GM21423 (cell line): Measurements from ENCODE around the gene PSG2.
"Not testable (repeated sequence)": the region's sequence is repeated elsewhere in the genome, so short reads cannot be mapped to it uniquely, and the experiment has no call there.

Experiments
- ATAC-seq: cut with Tn5 transposase; IDR thresholded peaks from one replicate; pipeline ENCODE4 v1.9.1; 2021; ENCODE audit warnings: mild to moderate bottlenecking, moderate library complexity; ENCODE audit not compliant: unreplicated experiment

The PSG2 gene

DNA sequence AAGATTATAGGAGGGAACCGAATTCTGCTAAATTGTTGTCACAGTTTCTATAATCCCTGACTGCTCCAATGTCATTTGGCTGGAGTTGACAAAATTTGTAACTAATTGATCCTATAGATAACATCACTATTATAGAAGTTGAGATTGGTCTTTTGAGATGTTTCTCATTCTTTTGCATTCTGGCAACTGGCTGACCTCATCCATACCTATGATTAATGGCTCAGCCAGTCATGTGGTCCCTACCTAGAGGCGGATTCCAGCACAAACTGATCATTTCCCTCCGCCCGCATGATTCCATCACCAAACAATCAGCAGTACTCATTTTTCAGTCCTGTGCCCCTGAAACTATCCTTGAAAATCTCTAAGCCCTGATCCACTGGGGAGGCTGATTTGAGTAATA, 4.2 kb downstream of the PSG2 start:
- ATAC-seq = no peak

DNA sequence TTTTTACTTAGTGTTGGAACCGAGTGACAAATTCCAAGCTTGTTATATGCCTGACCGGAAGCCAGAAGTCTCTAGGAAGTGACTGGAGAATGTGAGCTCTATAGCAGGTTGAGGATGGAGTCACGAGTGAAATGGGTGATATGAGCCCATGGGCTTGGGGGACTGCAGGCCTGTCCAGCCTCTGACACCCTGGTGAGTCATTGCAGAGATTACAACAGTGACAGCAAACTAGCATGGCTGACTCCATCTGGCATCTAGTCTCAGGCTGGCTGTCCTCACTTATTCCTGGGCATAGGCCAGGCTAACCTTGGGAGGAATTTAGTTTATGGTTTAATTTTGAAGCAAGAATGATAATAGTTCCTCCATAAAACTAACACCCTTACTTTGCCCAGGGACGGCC, 4.6 kb downstream of the PSG2 start:
- not testable (repeated sequence) for ATAC-seq

DNA sequence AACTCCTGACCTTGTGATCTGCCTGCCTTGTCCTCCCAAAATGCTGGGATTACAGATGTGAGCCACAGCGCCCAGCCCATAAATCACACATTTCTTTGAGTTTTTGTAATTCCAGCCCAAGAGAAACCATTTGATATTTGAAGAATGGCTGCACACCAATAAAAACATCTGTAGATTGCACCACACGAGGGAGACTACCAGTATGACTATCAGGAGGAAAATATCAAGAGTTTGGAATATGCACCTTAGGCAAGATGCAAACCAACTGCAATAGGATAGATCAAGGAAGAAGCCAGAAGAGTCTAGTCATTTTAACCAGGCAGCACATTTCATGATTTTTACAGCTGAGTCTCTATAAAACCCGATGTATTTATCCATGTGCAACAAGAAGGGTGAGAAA, 20.1 kb downstream of the PSG2 start:
- ATAC-seq = not testable (repeated sequence)

DNA sequence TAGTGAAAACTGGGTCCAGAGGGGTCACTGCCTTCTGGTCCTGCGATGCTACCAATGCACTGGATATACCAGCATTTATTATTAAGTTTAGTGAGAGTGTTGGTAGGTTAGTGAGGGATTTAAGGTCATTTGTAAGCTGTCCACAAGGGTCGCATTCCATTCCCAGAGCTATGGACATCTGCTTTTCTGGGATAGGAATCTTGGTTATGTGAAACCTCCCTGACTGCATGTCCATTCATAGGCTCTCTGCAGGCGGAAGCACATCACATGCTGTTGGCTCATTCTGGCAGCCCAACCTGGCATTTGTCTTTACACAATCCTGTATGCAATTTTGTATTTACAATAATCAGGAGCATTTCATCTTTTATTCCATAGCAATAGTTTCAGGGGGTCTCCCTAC, 21.2 kb downstream of the PSG2 start:
- not testable (repeated sequence) for ATAC-seq

DNA sequence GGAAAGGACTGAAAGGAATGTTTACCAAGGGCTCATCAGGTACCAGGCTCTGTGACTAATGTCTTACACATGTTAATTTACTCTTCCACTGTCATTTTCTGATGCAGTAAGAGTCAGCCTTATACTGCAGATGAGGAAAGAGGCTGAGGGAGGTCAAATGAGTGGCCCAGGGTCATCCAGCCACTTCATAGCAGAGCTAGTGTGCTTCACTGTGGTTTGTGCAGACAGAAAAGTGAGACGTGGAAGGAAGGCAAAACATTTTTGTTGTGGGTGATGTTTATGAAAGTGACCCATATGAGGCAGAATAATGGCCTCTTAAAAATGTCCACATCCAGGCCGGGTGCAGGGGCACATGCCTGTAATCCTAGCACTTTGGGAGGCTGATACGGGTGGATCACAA, 22.2 kb downstream of the PSG2 start:
- ATAC-seq = not testable (repeated sequence)

DNA sequence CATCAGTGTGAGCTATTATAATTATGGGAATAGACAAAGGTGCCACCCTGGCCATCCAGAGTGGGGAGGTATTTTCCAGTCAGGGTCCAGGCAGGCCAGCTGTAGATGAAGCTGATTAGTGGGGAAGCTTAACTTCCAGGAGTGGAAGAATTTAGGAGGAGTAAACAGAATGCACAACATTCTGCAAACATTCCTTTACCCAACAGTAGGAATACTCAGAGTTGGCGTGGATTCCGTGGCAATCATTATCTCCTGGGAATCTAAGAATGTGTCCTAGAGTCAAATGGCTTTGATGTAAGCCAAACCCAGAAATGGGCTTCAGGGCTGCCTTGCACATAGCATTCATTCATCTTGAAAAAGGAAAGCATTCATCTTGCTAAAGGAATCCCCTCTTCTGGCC, 23.0 kb downstream of the PSG2 start:
- ATAC-seq = not testable (repeated sequence)

DNA sequence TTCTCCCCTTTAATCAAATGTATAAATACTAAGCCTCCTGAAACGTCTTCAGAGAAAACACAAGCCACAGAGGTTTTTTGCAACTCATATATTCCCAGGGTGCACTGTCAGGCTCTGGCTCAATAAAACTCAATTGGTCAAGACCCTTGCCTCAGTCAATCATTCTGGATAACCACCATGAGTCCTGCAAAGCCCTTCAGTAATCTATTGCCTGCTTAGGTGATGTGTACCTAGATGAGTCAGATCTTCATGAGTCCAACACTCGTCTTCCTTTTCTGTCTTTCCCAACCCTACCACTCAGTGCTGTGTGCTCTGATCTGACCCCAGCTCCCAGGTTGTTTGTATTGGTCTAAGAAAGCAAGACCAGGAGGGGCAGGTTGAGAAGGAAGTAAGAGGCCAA, 24.1 kb downstream of the PSG2 start:
- not testable (repeated sequence) for ATAC-seq

DNA sequence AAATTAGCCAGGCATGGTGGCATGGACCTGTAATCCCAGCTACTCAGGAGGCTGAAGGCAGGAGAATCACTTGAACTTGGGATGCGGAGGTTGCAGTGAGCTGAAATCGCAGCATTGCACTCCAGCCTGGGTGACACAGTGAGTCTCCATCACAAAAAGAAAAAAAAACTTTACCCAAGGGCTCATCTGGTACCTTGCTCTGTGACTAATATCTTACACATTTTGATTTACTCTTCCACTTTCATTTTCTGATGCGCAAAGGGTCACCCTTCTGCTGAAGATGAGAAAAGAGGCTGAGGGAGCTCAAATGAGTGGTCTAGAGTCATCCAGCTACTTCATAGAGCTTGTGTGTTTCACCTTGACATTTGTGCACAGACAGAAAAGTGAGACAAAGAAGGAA, 34.5 kb downstream of the PSG2 start:
- ATAC-seq = not testable (repeated sequence)

DNA sequence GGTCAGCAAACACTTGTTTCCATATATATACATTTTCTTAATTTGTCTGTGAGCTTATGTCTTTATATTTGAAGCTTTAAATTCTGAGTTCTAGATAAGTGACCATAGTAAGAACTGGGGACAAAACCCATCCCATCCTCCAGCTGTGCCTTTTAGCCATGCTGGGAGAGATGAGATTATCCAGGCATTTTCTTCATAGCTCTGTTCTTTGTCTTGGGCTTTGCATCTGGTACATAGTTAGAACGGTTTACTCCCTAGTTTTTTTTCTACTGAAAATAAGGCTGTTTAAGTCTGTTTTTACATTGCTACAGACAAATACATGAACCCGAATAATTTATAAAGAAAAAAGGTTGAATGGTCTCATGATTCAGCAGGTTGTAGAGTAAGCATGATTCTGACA, 35.9 kb downstream of the PSG2 start:
- not testable (repeated sequence) for ATAC-seq

DNA sequence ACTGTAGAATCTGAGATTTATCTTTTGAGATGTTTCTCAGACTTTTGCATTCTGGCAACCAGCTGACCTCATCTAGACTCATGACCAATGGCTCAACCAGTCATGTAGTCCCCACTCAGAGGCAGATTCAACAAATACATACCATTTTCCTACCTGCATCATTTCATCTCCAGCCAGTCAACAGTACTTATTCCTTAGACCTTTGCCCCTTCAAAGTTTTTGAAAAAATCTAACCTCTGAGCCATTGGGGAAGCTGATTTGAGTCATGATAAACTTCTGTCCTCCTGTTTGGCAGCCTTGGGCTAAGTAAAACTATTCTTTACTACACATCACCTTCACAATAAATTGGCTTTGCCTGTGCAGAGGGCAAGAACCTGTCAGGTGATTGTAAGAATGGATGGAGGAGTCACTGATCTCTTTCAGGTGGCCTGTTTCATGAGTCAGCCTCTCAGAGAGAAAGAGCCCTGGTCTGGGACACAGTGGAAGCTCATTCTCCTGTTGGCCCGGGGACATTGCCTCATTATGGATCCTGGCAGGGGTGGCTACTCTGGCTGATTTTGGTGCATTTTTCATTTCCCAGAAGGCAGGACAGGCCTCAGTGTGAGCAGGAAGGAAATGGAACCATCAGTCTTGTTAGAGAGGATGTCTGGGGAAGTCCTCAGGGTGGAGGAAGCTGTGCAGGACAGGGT, 38.9 kb downstream of the PSG2 start:
- not testable (repeated sequence) for ATAC-seq

DNA sequence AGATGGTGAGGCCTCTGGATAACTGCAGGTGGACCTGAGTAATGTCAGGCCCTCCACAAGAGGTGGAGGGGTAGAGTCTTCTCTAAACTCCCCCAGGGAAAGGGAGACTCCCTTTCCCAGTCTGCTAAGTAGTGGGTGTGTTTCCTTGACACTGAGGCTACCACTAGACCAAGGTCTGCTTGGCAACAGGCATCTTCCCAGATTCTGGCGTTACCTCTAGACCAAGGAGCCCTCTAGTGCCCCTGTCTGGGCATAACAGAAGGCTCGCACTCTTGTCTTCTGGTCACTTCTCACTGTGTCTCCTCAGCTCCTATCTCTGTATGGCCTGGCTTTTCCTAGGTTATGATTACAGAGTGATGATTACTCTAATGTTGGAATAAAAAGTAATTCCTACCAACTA, 50.9 kb downstream of the PSG2 start:
- not testable (repeated sequence) for ATAC-seq

DNA sequence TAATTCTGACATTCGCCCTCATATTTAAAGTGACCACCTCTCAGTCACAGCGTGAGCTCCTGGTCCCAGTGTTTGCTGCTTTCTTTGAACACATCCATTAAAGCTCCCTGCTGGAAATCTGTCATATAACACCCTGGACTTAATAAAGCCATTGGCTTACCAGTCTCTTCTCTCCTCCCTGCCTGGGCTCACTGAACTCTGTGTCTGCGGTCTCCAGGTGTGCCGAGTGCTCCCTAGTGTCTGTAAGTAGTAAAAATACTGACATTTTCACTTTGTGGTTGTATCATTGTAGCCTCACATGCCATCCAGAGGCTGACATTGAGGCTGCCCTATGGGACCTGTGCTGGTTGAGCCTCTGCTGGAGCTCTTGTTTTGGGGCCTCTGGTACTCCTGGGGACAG, 53.6 kb downstream of the PSG2 start:
- no peak for ATAC-seq

DNA sequence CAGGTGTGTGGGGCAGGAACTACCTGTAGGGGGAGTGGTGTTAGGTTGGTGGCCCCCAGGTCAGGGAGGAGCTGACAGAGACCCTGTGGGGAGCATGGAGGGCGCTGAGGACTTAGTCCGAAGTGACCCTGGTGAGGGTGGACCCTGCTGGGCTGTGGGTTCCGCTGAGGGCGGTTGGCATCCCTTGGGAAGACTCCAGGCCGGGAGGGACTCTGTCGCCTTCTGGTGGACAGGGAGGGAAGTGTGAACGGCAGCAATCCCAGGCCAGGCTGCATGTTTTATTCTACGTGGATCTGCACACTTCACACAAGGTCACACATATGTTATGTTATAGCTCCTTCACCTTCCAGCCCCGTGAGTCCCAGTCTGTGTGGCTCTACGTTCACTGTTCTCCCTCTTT, 54.5 kb downstream of the PSG2 start:
- not testable (repeated sequence) for ATAC-seq

DNA sequence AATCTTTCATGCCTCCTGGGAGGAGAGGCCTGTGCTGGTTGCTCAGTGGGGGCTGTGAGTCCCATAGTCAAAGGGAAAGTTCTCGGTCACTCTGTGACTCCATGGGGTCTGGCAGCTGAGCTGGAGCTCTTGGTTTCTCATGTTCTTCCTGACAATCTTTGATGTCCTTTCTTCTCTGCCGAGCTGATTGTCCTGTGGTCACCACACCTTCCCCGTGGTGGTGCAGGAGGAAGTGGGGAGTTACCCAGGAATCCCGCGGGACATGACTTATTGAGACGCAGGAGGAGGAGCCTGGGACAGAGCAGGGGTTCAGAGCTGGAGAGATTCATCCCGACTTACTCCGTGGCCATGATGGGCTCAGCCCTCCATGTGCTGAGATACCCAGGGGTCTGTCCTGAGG, 55.4 kb downstream of the PSG2 start:
- ATAC-seq = not testable (repeated sequence)

DNA sequence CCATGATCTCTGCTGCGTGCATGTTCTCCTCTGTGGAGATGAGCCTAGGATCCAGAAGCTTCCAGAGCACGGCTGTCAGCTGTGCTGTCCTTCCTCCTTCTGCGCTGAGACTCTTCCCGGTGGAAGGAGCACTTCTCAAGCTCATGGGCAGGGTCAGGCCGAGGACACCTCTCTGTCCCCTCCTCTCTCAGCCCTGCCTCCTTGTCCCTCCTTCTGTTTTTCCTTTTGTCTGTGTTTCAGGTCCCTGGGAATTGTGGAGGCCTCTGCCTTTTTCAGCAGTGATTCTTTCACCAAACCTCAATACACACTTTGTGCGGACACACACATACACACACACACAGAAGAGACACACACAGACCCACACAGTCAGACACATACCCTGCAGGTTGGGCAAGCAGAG, 56.1 kb downstream of the PSG2 start, which contains the start of gene PSG11:
PSG11 (minus strand) TSS at position 101 of the 400 bp plus-strand sequence; CDS start at position 4, 97 bp downstream.
- not testable (repeated sequence) for ATAC-seq

DNA sequence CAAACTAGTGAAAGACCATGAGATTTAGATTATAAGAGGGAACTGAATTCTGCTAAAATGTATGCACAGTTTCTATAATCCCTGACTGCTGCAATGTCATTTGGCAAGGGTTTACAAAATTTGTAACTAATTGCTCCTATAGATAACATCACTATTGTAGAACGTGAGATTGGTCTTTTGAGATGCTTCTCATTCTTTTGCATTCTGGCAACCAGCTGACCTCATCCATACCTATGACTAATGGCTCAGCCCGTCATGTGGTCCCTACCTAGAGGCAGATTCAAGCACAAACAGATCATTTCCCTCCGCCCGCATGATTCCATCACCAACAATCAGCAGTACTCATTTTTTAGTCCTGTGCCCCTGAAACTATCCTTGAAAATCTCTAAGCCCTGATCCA, 60.4 kb downstream of the PSG2 start:
- not testable (repeated sequence) for ATAC-seq

DNA sequence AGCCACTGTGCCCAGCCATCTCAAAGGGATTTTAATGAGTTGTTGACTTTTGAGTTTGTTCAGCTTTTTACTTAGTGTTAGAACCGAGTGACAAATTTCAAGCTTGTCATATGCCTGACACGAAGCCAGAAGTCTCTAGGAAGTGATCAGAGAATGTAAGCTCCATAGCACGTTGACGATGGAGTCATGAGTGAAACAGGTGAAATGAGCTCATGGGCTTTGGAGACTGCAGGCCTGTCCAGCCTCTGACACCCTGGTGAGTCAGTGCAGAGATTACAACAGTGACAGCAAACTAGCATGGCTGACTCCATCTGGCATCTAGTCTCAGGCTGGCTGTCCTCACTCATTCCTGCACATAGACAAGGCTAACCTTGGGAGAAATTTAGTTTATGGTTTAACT, 60.9 kb downstream of the PSG2 start:
- ATAC-seq = not testable (repeated sequence)

DNA sequence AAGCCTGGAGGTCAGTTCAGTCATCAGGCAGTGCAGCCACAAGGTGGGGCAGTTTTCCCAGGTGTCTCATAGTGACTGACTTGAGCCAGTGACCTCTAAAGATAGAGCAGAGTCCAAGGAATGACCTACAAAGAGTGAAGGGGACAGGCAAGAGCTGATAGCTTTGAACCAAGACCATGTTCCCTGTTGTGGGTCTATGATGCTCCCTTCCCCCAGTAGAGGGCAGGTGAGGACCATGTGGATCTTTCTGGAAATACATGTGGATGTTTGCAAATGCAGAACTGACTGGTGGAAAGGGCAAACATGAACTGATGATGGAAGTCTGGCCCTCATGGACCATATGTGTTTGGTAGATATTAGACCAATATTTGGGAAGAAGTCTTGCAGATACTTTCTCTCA, 62.9 kb downstream of the PSG2 start:
- not testable (repeated sequence) for ATAC-seq
